Measurements from ENCODE around the gene PDGFD.

DNA sequence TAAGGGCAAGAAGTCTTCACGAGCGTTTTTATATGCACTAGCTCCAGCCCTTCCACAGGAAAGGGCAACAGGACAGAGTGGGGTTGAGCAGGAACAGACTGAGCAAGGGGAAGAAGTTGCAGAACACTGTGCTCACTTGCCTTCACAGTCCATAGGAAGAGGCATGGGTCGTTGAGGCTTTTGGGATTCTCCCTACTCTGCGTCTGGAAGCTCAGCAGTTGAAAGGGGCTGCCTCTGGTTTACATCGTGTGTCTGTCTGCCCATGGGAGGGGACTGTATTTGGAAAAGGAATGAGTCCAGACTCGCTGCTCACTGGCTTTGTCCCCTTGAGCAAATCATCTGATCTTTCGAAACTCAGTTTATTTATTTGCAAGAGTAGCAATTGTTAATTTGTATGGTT, 1.1 kb upstream of the PDGFD start:
- TF ChIP-seq ZNF384 (IDR thresholded peaks at IDR 0.05) = no peak
- TF ChIP-seq SUZ12 (IDR thresholded peaks at IDR 0.05) = no peak
- no peak for TF ChIP-seq CTBP1 (IDR thresholded peaks at IDR 0.05; ENCODE audit: borderline replicate concordance)
- no peak for TF ChIP-seq TARDBP (IDR thresholded peaks at IDR 0.05)
